ENCODE results near the gene PLEKHA7. TPM values are rescaled to one million over a fixed set of nuclear protein-coding genes. Genes with fewer than 3 reads are reported as not detected.

The PLEKHA7 gene
- total RNA-seq, 4 donors from 2014 or later, result 24.1 to 49.3 (median 28.8) TPM

DNA sequence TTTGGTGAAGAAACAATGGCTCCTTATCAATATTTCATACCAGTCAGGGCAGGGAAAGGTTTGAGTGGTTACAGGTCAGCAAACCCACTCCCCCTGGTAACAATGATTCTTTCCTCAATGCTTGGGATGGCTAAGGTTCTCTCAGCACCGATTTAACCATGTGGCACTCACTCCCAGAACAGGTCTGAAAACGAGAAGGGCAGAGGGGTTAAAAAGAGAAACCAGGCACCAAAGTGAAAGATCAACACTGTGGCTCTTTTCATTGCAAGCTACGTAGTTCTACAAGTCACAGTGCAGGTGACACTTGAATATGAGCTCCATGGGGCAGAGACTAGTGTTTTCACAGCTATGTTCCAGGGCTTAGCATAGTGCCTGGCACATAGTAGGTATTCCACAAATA, 132.4 kb downstream of the PLEKHA7 start:
- TF ChIP-seq, protein P1, sequence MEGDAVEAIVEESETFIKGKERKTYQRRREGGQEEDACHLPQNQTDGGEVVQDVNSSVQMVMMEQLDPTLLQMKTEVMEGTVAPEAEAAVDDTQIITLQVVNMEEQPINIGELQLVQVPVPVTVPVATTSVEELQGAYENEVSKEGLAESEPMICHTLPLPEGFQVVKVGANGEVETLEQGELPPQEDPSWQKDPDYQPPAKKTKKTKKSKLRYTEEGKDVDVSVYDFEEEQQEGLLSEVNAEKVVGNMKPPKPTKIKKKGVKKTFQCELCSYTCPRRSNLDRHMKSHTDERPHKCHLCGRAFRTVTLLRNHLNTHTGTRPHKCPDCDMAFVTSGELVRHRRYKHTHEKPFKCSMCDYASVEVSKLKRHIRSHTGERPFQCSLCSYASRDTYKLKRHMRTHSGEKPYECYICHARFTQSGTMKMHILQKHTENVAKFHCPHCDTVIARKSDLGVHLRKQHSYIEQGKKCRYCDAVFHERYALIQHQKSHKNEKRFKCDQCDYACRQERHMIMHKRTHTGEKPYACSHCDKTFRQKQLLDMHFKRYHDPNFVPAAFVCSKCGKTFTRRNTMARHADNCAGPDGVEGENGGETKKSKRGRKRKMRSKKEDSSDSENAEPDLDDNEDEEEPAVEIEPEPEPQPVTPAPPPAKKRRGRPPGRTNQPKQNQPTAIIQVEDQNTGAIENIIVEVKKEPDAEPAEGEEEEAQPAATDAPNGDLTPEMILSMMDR (IDR thresholded peaks at IDR 0.05), result no peak
- DNase-seq (ENCODE audit: low spot score) (no peak), ATAC-seq (ENCODE audit: low FRiP score) (no peak)

DNA sequence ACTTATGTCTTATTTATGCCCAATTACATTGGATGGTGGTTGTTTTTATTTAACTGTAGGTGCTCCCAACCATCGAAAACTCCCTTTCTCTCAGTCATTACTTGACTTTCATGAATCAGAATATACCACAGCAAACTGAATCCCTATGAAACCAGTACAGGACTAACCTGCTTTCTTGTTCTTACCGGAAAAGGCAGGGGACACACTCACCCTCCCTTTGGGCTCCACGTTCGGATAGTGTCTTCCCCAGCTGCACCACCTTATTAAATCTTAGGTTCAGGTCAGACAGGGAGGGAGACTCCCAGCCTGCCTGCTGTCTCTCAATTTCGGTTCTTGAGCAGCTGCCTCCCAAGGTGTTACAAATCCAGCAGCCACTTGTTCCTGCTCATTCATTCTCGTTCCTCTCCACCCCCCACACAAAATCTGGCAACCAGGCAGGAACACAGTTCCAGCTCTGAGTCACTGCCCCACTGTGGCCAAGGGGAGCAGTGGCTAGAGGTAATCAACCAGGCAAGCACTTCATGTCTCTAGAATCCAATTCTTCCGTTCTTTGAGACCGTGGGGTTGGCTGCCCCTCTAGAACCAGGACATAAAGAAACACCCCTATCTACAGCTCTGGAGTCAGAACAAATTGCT, 133.0 kb downstream of the PLEKHA7 start:
- ATAC-seq (ENCODE audit: low FRiP score) (peak; percentile 75), DNase-seq (ENCODE audit: low spot score) (no peak)
- TF ChIP-seq, protein P1 (IDR thresholded peaks at IDR 0.05), result no peak

DNA sequence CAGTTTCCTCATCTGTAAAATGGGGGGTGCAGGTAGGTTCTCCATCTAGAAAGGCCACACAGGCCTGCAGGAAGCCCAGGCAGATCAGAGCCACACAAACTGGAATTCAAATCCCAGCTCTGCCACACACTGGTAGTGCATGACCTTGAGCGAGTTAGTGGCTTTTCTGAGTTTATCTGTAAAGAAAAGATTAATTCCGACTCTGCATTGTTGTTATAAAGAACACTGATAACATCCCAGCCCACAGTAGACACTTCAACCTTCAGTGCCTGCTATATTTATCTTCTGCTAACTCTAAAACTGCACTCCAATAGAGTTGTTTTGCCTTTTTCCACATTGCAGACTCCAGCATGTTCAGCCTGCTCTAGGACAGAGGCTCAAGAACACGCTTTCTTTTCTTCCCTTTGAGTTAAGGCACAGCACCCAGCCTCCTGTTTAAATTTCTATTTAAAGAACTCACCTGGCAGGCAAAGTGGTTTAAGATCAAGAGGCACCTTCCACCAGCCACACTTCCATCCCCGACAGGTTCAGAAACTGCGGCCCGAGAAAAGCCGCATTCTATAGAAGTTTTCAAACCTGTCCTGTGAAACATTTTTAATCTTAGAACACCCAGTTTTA, 133.9 kb downstream of the PLEKHA7 start:
- DNase-seq (ENCODE audit: low spot score) (no peak), ATAC-seq (ENCODE audit: low FRiP score) (no peak)
- TF ChIP-seq, protein P1 (IDR thresholded peaks at IDR 0.05), result no peak

DNA sequence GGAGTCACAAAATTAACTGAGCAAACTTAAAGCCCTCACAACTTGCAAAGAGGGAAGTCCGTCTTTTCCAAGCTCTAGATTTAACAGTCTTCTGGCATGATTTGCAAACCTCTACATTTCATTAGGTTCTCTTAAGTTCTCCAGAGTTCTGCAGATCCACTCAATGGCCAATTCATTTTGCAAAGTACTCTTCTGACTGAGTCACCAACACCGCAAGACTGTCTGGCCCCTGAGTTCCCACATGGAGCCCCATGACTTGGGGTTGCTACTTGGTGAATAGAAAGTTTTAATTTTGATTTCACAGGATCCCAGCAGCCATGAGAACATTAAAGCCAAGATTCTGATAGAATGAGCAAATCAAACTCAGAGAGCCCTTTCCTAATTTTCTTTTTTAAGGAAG, 134.5 kb downstream of the PLEKHA7 start:
- DNase-seq (ENCODE audit: low spot score), result no peak
- ATAC-seq (ENCODE audit: low FRiP score), result no peak
- TF ChIP-seq, protein P1 (IDR thresholded peaks at IDR 0.05), result no peak

DNA sequence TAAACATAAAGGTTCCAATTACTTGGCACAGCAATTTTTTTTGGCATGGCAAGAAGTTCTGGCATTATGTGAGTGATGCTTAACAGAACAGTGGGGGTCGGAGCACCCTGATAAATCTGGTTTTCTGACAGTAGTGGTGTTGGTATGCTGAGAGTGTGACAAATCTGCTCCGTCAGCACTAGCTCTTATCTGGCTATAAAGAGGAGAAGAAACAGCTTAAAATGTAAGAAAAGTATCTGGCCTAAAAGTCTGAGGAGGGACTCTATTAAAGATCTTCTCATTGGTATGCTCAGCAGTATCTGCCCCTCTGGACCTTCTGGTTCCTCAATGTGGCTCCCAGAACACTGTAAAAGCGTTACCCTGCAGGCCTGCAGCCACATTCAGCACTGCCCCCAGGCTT, 137.4 kb downstream of the PLEKHA7 start:
- DNase-seq (ENCODE audit: low spot score), result no peak
- TF ChIP-seq, protein P1 (IDR thresholded peaks at IDR 0.05), result no peak
- no peak for ATAC-seq (ENCODE audit: low FRiP score)

DNA sequence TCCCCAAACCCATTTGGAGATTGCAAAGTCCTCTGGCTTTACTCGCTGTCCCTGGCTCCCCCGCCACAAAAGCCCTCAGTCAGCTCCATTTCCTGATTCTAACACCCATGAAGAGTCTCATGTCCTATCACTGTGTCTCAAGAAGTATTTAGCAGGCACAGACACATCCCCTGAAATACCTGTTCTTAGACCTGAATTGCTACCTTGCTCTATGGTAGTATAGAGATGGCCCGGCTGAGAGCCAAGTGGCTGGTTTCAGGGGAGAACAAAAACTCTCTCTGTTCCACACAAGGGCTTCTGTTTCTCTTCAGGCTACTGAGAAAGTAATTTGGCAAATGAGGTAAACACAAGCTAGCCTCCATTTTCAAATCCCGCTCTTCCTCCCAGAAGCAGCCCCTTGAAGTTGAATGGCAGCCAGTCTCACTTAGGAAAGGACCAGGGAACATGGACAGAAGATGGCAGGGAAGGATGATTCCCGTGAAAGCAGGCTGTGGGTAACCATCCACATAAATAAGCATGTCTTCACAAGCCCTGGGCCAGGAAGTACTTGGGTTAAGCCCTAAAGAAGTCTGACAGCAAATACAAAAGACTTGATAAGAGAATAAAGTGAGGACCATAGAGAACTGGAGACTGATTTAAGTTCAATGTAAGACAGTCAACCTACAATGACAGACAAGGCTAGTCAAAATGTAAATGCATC, 138.0 kb downstream of the PLEKHA7 start:
- TF ChIP-seq, protein P1 (IDR thresholded peaks at IDR 0.05), result no peak
- DNase-seq (ENCODE audit: low spot score) (no peak), ATAC-seq (ENCODE audit: low FRiP score) (no peak)

All from omental fat pad (tissue), 4 donors.